Measurements from ENCODE around the gene DCAF6.
"Not testable (repeated sequence)": the region's sequence is repeated elsewhere in the genome, so short reads cannot be mapped to it uniquely, and the experiment has no call there.

The DCAF6 gene

DNA sequence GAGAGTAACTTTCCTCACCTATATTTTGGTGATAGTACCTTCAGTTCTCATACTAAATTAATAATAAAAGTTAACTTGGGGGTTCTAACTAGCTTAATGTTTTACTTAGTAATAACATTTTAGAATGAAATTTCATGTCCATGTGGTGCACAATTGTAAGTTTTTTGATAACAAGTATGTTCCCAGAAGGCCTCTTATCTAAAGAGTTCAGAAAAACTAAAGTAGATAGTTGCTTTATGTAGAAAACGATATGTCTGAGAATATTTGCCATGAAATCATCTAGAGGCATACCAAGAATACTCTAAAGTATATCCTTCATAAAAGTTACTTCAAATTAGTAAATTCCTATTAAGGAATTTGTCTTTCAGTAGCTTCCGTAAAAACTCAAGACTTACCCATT is 12.4 kb upstream of the DCAF6 start:
- H3K4me3 ChIP-seq (ENCODE audit: low read depth, low read length): no peak overlapping the region
- TF ChIP-seq, protein P1, sequence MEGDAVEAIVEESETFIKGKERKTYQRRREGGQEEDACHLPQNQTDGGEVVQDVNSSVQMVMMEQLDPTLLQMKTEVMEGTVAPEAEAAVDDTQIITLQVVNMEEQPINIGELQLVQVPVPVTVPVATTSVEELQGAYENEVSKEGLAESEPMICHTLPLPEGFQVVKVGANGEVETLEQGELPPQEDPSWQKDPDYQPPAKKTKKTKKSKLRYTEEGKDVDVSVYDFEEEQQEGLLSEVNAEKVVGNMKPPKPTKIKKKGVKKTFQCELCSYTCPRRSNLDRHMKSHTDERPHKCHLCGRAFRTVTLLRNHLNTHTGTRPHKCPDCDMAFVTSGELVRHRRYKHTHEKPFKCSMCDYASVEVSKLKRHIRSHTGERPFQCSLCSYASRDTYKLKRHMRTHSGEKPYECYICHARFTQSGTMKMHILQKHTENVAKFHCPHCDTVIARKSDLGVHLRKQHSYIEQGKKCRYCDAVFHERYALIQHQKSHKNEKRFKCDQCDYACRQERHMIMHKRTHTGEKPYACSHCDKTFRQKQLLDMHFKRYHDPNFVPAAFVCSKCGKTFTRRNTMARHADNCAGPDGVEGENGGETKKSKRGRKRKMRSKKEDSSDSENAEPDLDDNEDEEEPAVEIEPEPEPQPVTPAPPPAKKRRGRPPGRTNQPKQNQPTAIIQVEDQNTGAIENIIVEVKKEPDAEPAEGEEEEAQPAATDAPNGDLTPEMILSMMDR (IDR thresholded peaks at IDR 0.05; ENCODE audit: borderline replicate concordance, insufficient read depth, low read depth, low read length): no peak

DNA sequence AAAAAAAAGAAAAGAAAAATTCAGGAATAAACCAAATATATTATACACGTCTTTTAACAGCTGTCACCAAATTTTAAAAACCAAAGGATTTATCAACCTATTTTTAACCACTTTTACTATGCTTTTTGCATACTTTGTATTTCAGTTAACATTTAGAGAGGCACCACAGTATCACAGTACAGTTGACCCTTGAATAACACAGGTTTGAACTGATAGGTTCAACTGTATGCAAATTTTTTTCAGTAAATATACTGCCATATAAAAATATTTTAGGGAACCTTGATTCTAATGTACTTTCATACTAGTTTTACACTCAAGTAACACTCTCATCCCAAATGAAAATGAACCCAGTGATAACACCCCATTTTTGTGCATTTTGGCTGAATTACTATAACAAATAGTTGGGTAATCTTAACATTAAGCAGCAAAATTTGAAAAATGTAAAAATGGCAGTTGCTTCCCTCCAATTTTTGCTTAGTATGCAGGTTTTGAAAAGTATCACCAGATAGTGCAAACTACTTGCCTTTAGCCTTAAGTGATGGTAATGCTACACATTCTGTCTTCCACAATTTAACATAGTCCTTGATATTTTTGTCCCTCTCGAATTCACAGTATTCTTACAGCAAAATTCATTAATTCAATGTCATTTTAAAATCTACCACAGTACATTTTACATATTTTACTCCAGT is 11.8 kb upstream of the DCAF6 start:
- no peak overlapping the region for H3K4me3 ChIP-seq (ENCODE audit: low read depth, low read length)
- TF ChIP-seq, protein P1 (IDR thresholded peaks at IDR 0.05; ENCODE audit: borderline replicate concordance, insufficient read depth, low read depth, low read length): no peak

DNA sequence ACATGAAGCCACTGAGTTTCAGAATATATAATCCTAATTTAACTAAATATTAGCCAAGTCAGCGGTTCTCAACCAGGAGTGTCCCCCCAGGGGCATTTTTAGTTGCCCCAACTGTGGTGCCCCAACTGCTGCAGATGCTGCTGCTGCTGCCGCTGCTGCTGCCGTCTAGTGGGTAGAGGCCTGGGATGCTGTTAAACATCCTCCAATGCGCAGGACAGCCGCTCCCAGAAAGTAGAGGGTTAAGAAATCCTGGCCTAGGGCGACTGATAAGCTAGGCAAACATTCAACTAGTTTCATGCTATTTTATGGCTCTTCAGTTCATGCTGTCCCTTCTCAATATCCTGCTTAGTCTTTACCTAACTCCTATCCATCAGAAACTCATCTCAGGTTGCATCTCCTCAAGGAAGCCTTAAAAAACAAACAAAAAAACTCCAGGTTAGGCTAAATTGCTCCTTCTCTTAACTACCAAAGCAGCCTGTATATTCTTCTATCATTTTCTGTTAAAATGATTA is 9.9 kb upstream of the DCAF6 start:
- TF ChIP-seq, protein P1 (IDR thresholded peaks at IDR 0.05; ENCODE audit: borderline replicate concordance, insufficient read depth, low read depth, low read length): no peak
- H3K4me3 ChIP-seq (ENCODE audit: low read depth, low read length): no peak overlapping the region

DNA sequence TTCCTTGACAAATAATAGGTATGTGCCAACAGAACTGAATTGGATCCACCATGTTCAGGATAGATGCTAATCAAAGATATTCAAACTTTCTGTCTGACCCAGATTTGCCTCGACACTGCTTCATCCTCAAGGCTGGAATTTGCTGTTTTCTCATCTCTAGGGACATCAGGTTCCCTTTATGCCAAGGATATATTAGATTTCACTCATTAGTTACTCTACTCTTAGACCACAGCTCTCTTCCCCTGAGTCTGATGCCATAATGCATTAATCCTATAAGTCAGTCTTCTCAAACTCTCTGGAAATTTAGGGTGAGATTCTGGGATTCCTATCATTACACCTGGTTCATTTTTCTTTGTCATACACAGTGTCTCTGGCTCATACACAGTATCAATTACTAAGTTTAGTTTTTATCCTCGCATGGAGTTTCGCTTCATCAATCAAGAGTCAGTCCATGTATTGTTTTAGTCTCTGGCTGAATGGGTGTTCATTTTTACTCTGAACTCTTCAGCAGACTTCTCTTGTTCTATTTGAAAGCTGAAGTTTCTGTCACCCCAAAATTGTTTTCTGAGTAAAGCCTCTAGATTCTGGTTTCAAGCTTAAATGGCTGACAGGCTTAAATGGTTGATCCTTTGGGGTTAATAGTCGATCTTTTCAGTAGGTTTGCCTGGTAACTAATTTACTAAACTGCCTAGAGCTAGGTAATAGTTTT is 9.3 kb upstream of the DCAF6 start:
- no peak overlapping the region for H3K4me3 ChIP-seq (ENCODE audit: low read depth, low read length)
- TF ChIP-seq, protein P1 (IDR thresholded peaks at IDR 0.05; ENCODE audit: borderline replicate concordance, insufficient read depth, low read depth, low read length): no peak

DNA sequence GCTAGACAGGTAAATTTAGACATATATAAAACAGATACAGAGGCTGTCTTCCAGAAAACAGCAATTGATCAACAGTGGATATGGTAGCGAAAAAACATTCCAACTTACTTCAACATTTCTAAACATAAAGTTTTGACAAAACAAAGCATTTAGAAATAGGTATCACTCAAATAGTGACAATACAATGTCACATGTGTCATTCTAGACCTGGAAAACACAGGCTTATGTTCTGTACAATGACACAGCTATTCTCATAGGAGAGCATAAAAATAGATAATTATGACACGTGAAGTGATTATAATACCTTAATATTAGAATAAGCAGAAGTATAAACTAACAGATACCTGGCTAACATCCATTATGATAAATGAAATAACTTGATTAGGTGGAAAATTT is 8.0 kb upstream of the DCAF6 start:
- no peak overlapping the region for H3K4me3 ChIP-seq (ENCODE audit: low read depth, low read length)
- TF ChIP-seq, protein P1 (IDR thresholded peaks at IDR 0.05; ENCODE audit: borderline replicate concordance, insufficient read depth, low read depth, low read length): no peak

DNA sequence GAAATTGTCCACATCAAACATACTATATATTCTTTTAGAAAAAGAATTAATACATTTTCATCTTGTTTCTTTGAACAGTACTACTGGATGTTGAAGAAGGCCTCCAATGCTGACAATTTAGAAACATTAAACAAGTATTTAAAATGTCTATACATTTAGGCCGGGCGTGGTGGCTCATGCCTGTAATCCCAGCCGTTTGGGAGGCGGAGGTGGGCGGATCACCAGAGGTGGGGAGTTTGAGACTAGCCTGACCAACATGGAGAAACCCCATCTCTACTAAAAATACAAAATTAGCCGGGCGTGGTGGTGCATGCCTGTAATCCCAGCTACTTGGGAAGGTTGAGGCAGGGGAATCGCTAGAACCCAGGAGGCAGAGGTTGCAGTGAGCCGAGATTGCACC is 7.6 kb upstream of the DCAF6 start:
- H3K4me3 ChIP-seq (ENCODE audit: low read depth, low read length): not testable (repeated sequence)

DNA sequence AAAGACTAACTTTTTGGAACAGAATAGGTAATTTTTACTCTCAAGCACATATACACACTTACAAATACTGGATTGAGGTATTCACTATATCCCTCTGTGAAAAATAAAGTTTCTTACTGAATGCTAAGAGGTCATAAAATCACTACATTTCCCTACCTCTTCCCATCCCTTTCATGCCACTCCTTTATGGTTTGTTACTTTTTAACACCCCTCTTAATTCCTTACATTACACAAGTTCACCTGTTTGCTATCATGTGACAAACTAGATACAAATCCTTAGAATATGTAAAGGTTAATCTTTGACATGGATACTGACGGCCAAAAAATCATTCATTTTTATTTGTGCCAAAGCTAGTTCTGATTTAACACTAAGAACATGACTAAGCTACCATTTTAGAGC is 6.8 kb upstream of the DCAF6 start:
- H3K4me3 ChIP-seq (ENCODE audit: low read depth, low read length): no peak overlapping the region
- TF ChIP-seq, protein P1 (IDR thresholded peaks at IDR 0.05; ENCODE audit: borderline replicate concordance, insufficient read depth, low read depth, low read length): no peak

Measured in GM12875 (cell line).